ENCODE data around the gene FOXP1.

Gene FOXP1

GRCh38 chr3:71585887-71586809, 2.6 kb upstream of the FOXP1 start:
- no peak for DNase-seq

GRCh38 chr3:71585131-71585530, 1.6 kb upstream of the FOXP1 start:
- no peak for DNase-seq

- DNase-seq: peak; percentile 20
Measured at GRCh38 chr3:71584394-71585011, 975 bp upstream of the FOXP1 start.

GRCh38 chr3:71582612-71583565, 639 bp downstream of the FOXP1 start:
- DNase-seq: peak; percentile 39

- peak; percentile 7 for DNase-seq
Measured at GRCh38 chr3:71582036-71582611, 1.4 kb downstream of the FOXP1 start.

GRCh38 chr3:71581457-71582035, 2.0 kb downstream of the FOXP1 start:
- DNase-seq: no peak

- no peak for DNase-seq
Measured at GRCh38 chr3:71580636-71581456, 2.7 kb downstream of the FOXP1 start.

GRCh38 chr3:71579935-71580406, 3.6 kb downstream of the FOXP1 start:
- no peak for DNase-seq

- DNase-seq: no peak
Measured at GRCh38 chr3:71579326-71579934, 4.1 kb downstream of the FOXP1 start.

- DNase-seq: no peak
Measured at GRCh38 chr3:71578054-71578751, 5.3 kb downstream of the FOXP1 start.

GRCh38 chr3:71577011-71577410, 6.5 kb downstream of the FOXP1 start:
- DNase-seq: no peak

- DNase-seq: no peak
Measured at GRCh38 chr3:71575433-71575832, 8.1 kb downstream of the FOXP1 start.

- DNase-seq: no peak
Measured at GRCh38 chr3:71573181-71573580, 10.3 kb downstream of the FOXP1 start.

GRCh38 chr3:71570546-71570945, 13.0 kb downstream of the FOXP1 start:
- DNase-seq: no peak

GRCh38 chr3:71568207-71568606, 15.3 kb downstream of the FOXP1 start:
- DNase-seq: no peak

- no peak for DNase-seq
Measured at GRCh38 chr3:71566776-71567175, 16.8 kb downstream of the FOXP1 start.

GRCh38 chr3:71565976-71566375, 17.6 kb downstream of the FOXP1 start:
- no peak for DNase-seq

- no peak for DNase-seq
Measured at GRCh38 chr3:71565316-71565715, 18.2 kb downstream of the FOXP1 start.

GRCh38 chr3:71564361-71564760, 19.2 kb downstream of the FOXP1 start:
- no peak for DNase-seq

- DNase-seq: no peak
Measured at GRCh38 chr3:71563827-71564226, 19.7 kb downstream of the FOXP1 start.

All from effector CD8-positive, alpha-beta T cell (primary cell).